ENCODE measurements around the gene CCRL2.

- TF ChIP-seq, protein P1, sequence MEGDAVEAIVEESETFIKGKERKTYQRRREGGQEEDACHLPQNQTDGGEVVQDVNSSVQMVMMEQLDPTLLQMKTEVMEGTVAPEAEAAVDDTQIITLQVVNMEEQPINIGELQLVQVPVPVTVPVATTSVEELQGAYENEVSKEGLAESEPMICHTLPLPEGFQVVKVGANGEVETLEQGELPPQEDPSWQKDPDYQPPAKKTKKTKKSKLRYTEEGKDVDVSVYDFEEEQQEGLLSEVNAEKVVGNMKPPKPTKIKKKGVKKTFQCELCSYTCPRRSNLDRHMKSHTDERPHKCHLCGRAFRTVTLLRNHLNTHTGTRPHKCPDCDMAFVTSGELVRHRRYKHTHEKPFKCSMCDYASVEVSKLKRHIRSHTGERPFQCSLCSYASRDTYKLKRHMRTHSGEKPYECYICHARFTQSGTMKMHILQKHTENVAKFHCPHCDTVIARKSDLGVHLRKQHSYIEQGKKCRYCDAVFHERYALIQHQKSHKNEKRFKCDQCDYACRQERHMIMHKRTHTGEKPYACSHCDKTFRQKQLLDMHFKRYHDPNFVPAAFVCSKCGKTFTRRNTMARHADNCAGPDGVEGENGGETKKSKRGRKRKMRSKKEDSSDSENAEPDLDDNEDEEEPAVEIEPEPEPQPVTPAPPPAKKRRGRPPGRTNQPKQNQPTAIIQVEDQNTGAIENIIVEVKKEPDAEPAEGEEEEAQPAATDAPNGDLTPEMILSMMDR (IDR thresholded peaks at IDR 0.05) = no peak
- no peak for TF ChIP-seq POLR2A (IDR thresholded peaks at IDR 0.05)
Measured at GRCh38 chr3:46381625-46382024, 25.4 kb upstream of the CCRL2 start.

Data from heart left ventricle (tissue), 13 donors.